Activated CD4-positive, alpha-beta T cell treated with anti-CD3 and anti-CD28 coated beads, Interleukin-10, Interleukin-2, amounts not matched to agents 100 ng/mL and 50 ng/mL, durations not matched to agents 16 hours and 8 hours (primary cell): ENCODE measurements around the gene RAB27A.
"Not testable (repeated sequence)": the region's sequence is repeated elsewhere in the genome, so short reads cannot be mapped to it uniquely, and the experiment has no call there.

ENCODE experiments used
- DNase-seq: peaks from one replicate; pipeline ENCODE4 v3.0.0-alpha.2; 2020

Gene RAB27A

DNA sequence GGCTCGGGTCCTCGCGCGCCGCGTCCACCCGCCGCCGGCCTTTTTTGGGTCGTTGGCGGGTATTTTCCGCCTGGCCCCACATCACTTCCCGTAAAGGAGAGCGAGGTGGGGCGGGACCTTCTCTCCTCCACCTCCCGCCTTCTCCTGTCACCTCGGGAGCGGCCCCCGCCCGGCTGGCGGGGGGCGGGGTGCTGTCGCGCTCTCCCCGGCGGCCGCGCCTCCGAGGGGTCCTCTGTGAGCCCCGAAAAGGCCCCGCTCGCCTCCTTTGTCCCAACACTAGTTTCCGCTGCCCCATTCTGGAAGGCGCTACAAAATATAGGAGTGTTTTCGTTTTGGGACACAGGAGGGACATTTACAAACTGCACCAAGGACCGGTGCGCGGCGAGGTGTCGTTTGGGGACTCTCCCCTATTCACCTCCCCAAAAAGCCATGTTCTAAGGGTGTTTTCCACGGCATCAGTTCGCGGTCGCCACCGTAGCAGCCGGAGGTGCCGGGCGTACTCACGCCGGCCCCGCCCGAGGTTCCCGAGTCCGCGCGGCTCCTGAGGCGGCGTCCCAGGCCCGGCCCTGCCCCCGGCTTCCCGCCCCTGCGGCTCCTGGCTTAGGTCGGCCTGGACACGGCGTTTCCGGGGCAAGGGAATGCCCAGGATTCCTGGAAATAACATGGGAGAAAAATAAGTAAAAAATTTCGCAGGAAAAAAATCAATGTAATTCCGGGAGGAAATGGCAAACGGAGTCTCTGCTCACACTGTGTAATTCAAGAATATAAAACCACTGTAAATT is at the start of gene RAB27A:
Gene RAB27A (minus strand): TSS at position 68 of the 782 bp plus-strand sequence. CDS start 54,879 bp downstream, outside the sequence.
- DNase-seq: peak; percentile 91

DNA sequence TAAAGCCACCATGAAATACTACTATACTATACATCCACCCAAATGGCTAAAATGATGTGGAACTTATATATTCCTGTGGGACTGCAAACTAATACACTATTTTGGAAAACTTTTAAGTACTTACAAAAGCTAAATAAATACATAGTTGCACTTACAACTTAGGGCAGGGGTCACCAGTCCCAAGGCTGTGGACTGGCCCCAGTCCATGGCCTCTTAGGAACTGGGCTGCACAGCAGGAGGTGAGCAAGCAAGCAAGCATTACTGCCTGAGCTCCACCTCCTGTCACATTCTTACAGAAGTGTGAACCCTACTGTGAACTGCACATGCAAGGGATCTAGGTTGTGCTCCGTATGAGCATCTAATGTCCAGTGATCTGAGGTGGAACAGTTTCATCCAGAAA is 47.5 kb upstream of the RAB27A start:
- no peak for DNase-seq

DNA sequence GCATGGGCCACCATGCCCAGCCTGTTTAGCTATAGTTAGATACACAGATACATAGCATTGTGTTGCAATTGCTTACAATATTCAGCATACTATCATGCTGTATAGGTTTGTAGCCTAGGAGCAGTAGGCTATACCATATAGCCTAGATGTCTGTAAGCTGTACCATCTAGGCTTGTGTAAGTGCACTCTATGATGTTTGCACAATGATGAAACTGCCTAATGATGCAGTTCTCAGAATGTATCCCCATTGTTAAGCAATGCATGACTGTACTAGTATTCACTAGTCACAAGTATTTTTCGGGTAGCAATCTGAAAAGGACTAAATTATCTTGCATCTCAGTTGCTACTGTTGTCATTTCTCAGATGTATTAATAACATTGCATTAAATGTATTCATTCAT is 45.4 kb upstream of the RAB27A start:
- no peak for DNase-seq

DNA sequence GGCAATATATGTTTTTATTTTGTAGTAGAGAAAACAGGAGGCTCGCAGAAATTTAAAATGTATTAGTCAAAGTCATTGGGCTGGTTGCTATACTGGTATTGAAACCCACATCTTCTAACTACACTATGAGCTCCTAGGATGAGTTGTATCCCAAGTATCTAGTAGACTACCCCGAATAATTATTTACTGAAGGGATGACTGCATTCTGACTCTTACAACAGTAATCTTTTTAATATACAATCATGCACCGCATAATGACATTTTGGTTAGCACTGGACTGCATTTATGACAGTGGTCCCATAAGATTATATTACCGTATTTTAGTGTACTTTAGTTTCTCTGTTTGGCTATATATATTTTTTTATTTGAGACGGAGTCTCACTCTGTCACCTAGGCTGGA is 44.8 kb upstream of the RAB27A start:
- no peak for DNase-seq

DNA sequence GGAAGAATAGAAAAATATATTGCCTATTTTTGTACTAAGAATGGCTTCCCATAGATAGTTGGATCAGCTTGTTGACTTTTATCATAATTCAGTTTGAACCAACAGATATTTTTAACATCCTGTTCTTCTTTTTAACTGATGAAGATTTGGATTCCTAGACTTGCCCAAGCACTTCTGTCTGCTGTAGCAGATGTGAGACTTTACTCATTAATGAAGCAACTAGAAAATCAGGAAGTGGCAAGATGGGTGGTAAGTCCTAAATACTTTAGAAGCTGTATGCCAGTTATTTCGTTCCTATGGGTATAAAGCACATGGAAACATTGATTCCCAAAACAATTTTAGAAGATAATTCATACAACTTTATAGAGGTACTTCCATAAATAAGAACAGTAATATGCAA is 37.8 kb upstream of the RAB27A start:
- DNase-seq: no peak

DNA sequence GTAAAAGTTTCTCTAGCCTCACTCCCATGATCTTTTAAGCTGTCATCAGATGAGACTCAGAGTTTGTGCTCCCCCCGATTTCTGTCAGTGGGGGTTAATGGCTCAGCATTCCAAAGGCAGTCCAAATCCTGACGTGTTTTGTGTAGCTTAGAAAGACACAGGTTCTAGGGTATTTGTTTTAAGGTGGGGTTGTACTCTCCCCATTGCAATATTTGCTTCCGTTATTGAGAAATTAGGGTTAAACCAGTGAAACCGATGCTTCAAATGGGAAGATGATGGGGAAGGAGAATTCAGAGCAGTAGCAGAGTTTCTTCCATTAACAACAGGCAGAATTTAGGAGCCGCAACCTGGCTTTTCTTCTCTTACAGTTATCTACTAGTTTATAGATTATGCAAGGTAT is 32.9 kb upstream of the RAB27A start:
- no peak for DNase-seq

- DNase-seq: no peak
Measured at GRCh38 chr15:55320963-55321362, 31.4 kb upstream of the RAB27A start.

DNA sequence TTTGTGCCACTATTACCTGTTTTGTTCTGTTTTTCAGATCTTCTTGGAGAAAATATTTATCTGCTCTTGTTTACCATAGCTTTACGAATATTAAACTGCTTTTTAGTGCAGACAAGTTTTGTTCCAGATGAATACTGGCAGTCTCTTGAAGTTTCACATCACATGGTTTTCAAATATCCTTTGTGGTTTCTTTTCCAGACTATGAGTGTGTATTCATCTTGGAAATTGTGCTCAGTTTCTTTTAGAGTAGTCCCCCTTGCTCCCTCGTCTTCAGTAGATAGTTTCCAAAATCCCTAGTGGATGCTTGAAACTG is 30.6 kb upstream of the RAB27A start:
- DNase-seq: no peak

GRCh38 chr15:55319537-55320237 is 30.1 kb upstream of the RAB27A start:
- peak; percentile 41 for DNase-seq

GRCh38 chr15:55318588-55319494 is 29.2 kb upstream of the RAB27A start, which contains the start of the genes PIGB and PIGBOS1:
Gene PIGB (plus strand): TSS chr15:55319222. CDS start chr15:55319251, 29 bp downstream.
Gene PIGBOS1 (minus strand): TSS chr15:55319123. CDS start chr15:55317792, 1,331 bp downstream.
- peak; percentile 88 for DNase-seq

GRCh38 chr15:55302801-55303200 is 13.2 kb upstream of the RAB27A start:
- DNase-seq: not testable (repeated sequence)

- no peak for DNase-seq
Measured at GRCh38 chr15:55297315-55297714, 7.7 kb upstream of the RAB27A start.

- peak; percentile 90 for DNase-seq
Measured at GRCh38 chr15:55290528-55291057, 980 bp upstream of the RAB27A start.

GRCh38 chr15:55289011-55289745 is 435 bp downstream of the RAB27A start:
- DNase-seq: peak; percentile 62

- no peak for DNase-seq
Measured at GRCh38 chr15:55288006-55288717, 1.5 kb downstream of the RAB27A start.

DNA sequence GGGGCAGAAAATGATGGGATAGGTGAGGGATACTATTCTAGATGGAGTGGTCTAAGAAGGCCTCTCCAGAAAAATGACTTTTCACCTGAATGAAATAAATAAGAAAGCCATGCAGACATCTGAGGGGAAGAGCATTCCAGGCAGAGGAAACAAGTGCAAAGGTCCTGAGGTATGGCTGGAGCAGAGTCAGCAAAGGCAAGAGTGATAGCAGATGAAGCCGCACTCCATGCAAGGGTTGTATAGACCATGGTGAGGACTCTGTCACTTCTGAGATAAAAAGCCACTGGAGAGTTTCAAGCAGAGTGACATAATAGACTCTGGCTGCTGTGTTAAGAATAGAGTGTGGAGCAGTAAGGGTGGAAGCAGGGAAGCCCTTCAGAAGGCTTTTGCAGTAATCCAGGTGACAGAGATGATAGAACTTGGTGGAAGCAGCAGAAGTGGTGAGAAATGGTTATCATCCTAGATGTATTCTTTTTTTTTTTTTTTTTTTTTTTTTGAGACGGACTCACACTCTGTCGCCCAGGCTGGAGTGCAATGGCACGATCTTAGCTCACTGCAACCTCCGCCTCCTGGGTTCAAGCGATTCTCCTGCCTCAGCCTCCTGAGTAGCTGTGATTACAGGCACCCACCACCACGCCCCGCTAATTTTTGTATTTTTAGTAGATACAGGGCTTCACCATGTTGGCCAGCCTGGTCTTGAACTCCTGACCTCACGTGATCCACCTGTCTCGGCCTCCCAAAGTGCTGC is 3.0 kb downstream of the RAB27A start:
- not testable (repeated sequence) for DNase-seq

DNA sequence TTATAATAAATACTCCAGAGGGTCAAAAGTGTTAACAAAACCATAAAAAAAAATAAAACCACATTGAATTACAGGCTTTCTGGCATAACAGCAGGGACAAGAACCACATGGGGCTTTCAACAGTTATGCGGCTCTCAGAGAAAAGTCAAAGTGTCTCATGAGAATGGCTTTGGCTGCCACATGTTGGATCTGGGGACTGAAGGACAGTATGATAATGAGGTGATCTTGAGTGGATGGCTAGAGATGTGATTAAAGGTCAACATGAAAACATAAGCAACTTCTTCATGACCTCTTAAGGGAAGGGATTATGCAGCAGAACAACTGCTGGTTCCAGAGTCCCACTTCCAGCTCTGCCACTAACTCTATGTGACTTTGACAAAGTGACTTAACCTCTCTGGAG is 5.2 kb downstream of the RAB27A start:
- no peak for DNase-seq

DNA sequence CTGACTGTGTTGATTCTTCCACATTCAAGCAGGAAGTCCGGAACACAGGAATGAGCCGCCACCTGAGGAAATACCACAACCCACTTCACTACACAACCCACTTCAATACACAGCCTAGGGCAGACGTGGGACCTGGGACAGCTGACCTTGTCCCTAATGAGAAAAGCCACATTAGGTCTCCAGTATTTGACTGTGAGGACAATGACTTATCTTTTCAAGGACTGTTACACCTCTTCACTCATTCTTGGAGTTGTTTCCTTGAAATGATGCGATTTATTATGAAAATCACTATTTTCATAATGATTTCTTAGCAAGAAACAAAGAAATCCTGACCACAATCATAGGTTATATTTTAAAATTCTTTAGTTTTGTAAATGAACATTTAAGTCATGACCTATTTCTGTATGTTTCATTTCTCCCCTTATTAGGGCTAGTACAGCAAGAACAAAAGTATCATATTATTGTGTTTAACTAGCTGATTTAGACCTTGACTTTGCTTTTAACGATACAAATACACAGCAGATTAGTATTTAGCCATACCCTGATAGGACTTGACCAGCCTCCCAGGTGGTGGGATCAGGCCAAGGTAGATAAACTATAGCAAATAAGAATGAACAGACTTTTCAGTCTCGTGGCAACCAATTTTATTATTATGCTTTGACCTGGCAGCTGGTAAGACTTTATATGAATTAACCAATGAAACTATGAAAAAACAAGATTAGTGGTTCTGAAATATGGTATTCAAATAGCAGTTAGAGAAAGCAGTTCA is 6.0 kb downstream of the RAB27A start:
- peak; percentile 68 for DNase-seq

DNA sequence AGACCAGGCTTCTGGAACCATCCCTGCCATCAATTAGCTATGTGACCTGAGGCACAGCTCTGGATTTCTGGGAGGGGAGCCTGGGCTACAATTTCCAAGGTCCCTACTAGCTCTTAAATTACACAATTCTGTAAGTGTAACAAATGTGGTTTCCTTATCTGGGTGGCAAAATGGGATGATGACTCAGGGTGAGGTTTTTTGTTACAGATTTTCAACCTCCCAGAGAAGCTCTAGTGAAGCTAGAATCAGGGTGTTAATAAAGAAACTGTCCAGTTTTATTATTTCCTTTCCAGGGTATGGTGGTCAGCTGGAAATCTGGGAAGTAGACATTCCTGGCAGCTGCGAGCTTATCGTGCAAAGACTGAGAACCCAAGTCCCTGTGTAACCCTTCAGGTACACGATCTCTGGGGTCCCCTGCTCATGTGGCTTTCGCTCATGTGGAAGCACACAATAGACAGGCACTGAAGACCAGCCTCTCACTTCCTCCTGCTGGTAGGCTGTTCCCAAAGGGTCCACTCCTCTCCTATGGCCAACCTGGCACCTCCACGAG is 7.3 kb downstream of the RAB27A start:
- peak; percentile 80 for DNase-seq
